H9 (cell line): ENCODE data around the gene BTBD1. TPM values are rescaled to one million over a fixed set of nuclear protein-coding genes. Genes with fewer than 3 reads are reported as not detected.

Source experiments
- DNase-seq: peaks from one replicate; pipeline ENCODE4 v3.0.0-alpha.2; 2017
- H2AFZ ChIP-seq: one replicate; pipeline ENCODE4 v1.6.1; 2013; ENCODE audit warnings: mild to moderate bottlenecking, low read length, control low read depth, moderate library complexity
- H2AK5ac ChIP-seq: 2 replicates; pipeline ENCODE4 v1.6.1; 2013; ENCODE audit warnings: low read length, control low read depth, mixed read lengths; ENCODE audit not compliant: insufficient read length
- H2BK120ac ChIP-seq: one replicate; pipeline ENCODE4 v1.6.1; 2013; ENCODE audit warnings: low read depth, mild to moderate bottlenecking, low read length, control low read depth, inconsistent platforms; ENCODE audit not compliant: poor library complexity, severe bottlenecking
- H2BK12ac ChIP-seq: 2 replicates; pipeline ENCODE4 v1.6.1; 2013; ENCODE audit warnings: low read length, control low read depth, mixed read lengths, low read depth; ENCODE audit not compliant: insufficient read length
- H2BK15ac ChIP-seq: 2 replicates; pipeline ENCODE4 v1.6.1; 2013; ENCODE audit warnings: low read depth, low read length, control low read depth
- H2BK20ac ChIP-seq: one replicate; pipeline ENCODE4 v1.6.1; 2013; ENCODE audit warnings: low read depth, mild to moderate bottlenecking, low read length, control low read depth, inconsistent platforms; ENCODE audit not compliant: poor library complexity, severe bottlenecking
- H2BK5ac ChIP-seq: 2 replicates; pipeline ENCODE4 v1.6.1; 2013; ENCODE audit warnings: low read length, control low read depth, mixed read lengths; ENCODE audit not compliant: insufficient read length
- H3K14ac ChIP-seq: 2 replicates; pipeline ENCODE4 v1.6.1; 2013; ENCODE audit warnings: low read length, control low read depth; ENCODE audit not compliant: insufficient read depth
- H3K18ac ChIP-seq: 2 replicates; pipeline ENCODE4 v1.6.1; 2013; ENCODE audit warnings: low read depth, mild to moderate bottlenecking, mixed read lengths, low read length, control low read depth; ENCODE audit not compliant: insufficient read length
- H3K23ac ChIP-seq: 2 replicates; pipeline ENCODE4 v1.6.1; 2013; ENCODE audit warnings: low read length, control low read depth, mixed read lengths, low read depth; ENCODE audit not compliant: insufficient read length
- H3K23me2 ChIP-seq: 2 replicates; pipeline ENCODE4 v1.6.1; 2013; ENCODE audit warnings: low read depth, mild to moderate bottlenecking, mixed read lengths, low read length, control low read depth; ENCODE audit not compliant: insufficient read length, poor library complexity, severe bottlenecking
- H3K27ac ChIP-seq: 2 replicates; pipeline ENCODE4 v1.5.1; 2013; ENCODE audit warnings: low read length, control low read depth, mixed read lengths, low read depth; ENCODE audit not compliant: insufficient read length
- H3K27me3 ChIP-seq: 2 replicates; pipeline ENCODE4 v1.6.1; 2013; ENCODE audit warnings: low read length, control low read depth, inconsistent platforms; ENCODE audit not compliant: insufficient read depth
- H3K4ac ChIP-seq: 2 replicates; pipeline ENCODE4 v1.6.1; 2013; ENCODE audit warnings: low read depth, mild to moderate bottlenecking, control low read depth, inconsistent platforms, low read length, moderate library complexity
- H3K4me1 ChIP-seq: 2 replicates; pipeline ENCODE4 v1.6.1; 2013; ENCODE audit warnings: low read length, control low read depth, inconsistent platforms; ENCODE audit not compliant: insufficient read depth
- H3K4me2 ChIP-seq: 2 replicates; pipeline ENCODE4 v1.6.1; 2013; ENCODE audit warnings: low read length, control low read depth, mixed read lengths; ENCODE audit not compliant: insufficient read length, insufficient read depth
- H3K56ac ChIP-seq: 2 replicates; pipeline ENCODE4 v1.6.1; 2013; ENCODE audit warnings: low read depth, mild to moderate bottlenecking, mixed read lengths, low read length, control low read depth; ENCODE audit not compliant: insufficient read length
- H3K79me1 ChIP-seq: 2 replicates; pipeline ENCODE4 v1.6.1; 2013; ENCODE audit warnings: low read depth, mild to moderate bottlenecking, moderate library complexity, low read length, control low read depth, inconsistent platforms; ENCODE audit not compliant: insufficient read depth, poor library complexity, severe bottlenecking
- H3K79me2 ChIP-seq: 2 replicates; pipeline ENCODE4 v1.6.1; 2013; ENCODE audit warnings: low read length, control low read depth, inconsistent platforms; ENCODE audit not compliant: insufficient read depth
- H3K9ac ChIP-seq: 2 replicates; pipeline ENCODE4 v1.6.1; 2013; ENCODE audit warnings: low read length, control low read depth, mixed read lengths; ENCODE audit not compliant: insufficient read length; ENCODE audit errors: extremely low read depth
- H3K9me3 ChIP-seq: one replicate; pipeline ENCODE4 v1.6.1; 2013; ENCODE audit warnings: low read depth, low read length, inconsistent platforms; ENCODE audit not compliant: control insufficient read depth
- H3T11ph ChIP-seq: one replicate; pipeline ENCODE4 v1.6.1; 2013; ENCODE audit warnings: mild to moderate bottlenecking, low read length, control low read depth, inconsistent platforms
- H4K20me1 ChIP-seq: one replicate; pipeline ENCODE4 v1.6.1; 2013; ENCODE audit not compliant: control insufficient read depth, insufficient read length, insufficient read depth
- H4K5ac ChIP-seq: 2 replicates; pipeline ENCODE4 v1.6.1; 2013; ENCODE audit warnings: low read depth, mild to moderate bottlenecking, mixed read lengths, low read length, control low read depth; ENCODE audit not compliant: insufficient read length
- H4K8ac ChIP-seq: replicated peaks from 2 replicates; pipeline ENCODE4 v1.6.1; 2013; ENCODE audit warnings: low read length, control low read depth, mixed read lengths, low read depth; ENCODE audit not compliant: insufficient read length
- H4K91ac ChIP-seq: 2 replicates; pipeline ENCODE4 v1.6.1; 2013; ENCODE audit warnings: low read depth, mild to moderate bottlenecking, moderate library complexity, mixed read lengths, low read length, control low read depth; ENCODE audit not compliant: insufficient read length
- H3K27ac Mint-ChIP-seq, 3 experiments: 2 replicates in 2 of 3; 3 replicates in 1 of 3; pipeline ENCODE4 v1.8.0; 2020 to 2021; ENCODE audit warnings: mixed read lengths in 3 of 3, mild to moderate bottlenecking in 1 of 3, moderate library complexity in 1 of 3
- H3K27me3 Mint-ChIP-seq: 2 replicates; pipeline ENCODE4 v1.8.0; 2021; ENCODE audit warnings: low read depth, mild to moderate bottlenecking, moderate library complexity, mixed read lengths
- H3K36me3 Mint-ChIP-seq, 3 experiments: 2 replicates in 2 of 3; 3 replicates in 1 of 3; pipeline ENCODE4 v1.8.0; 2020 to 2021; ENCODE audit warnings: low read depth in 3 of 3, mixed read lengths in 3 of 3; ENCODE audit not compliant: insufficient read depth in 1 of 3
- H3K4me1 Mint-ChIP-seq, 2 experiments: 2 replicates each; pipeline ENCODE4 v1.8.0; 2020; ENCODE audit warnings: mixed read lengths in 2 of 2
- H3K4me3 Mint-ChIP-seq, 2 experiments: 2 replicates in 1 of 2; 3 replicates in 1 of 2; pipeline ENCODE4 v1.8.0; 2020 to 2021; ENCODE audit warnings: mild to moderate bottlenecking in 2 of 2, mixed read lengths in 2 of 2, moderate library complexity in 1 of 2
- H3K9me3 Mint-ChIP-seq, 2 experiments: 2 replicates in 1 of 2; 3 replicates in 1 of 2; pipeline ENCODE4 v1.8.0; 2020; ENCODE audit warnings: mild to moderate bottlenecking in 2 of 2, mixed read lengths in 2 of 2, moderate library complexity in 1 of 2
- WGBS: extraction: QIAGEN DNeasy Blood & Tissue Kit; methylation state at CpG from one replicate; pipeline ENCODE4 v1.1.7; 2013; ENCODE audit warnings: missing lambda C conversion rate, low lambda C conversion rate, mixed read lengths; ENCODE audit not compliant: insufficient read length; ENCODE audit errors: extremely low coverage; 5-methylcytosine and 5-hydroxymethylcytosine counted together
- total RNA-seq: library from RNA; stranded (reverse); gene quantifications from 2 replicates; pipeline ENCODE4 v1.2.1, GENCODE V29; 2021
- TF ChIP-seq, protein P1 (sequence below): fragments of 200-600 bp; sonication (generic); conservative IDR thresholded peaks from 3 replicates; pipeline ENCODE4 v1.8.0; 2021; ENCODE audit warnings: antibody characterized with exemption, mild to moderate bottlenecking

BTBD1 gene
- total RNA-seq, 1 experiment from 2014 or later = 43.3 TPM

DNA sequence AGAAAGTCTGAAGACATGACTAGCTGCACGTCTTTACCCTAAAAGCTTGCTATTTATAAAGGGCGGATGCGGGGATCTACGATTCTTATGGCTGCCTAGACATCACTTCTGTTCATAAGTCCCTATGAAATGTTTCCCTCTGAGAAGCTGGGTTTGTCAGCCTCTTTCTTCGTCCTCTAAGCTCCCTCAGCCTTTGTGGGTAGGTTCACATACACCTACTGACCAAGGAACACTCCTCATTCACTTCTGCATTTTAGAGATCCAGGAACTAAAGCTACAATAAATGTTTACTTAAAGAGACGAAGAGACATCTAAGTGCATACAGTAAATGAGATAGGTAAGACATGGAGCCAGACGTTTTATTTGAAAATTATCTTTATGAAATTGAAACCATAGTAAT lies 97.7 kb downstream of the BTBD1 start:
- Histone ChIP-seq H3K27me3 (no peaks in the 10 kb centered on the region), H2BK15ac (no peak overlapping the region), H4K20me1 (no peaks in the 10 kb centered on the region), H3T11ph (no peak overlapping the region), H3K9me3 (no peaks in the 10 kb centered on the region), H4K8ac (no peak overlapping the region), H3K23me2 (no peaks in the 10 kb centered on the region), H3K18ac (no peak overlapping the region), H3K27ac (no peak overlapping the region), H2BK20ac (no peak overlapping the region), H3K23ac (no peak overlapping the region), H2AK5ac (no peak overlapping the region), H4K91ac (no peak overlapping the region), H3K79me2 (no peaks in the 10 kb centered on the region), H4K5ac (no peak overlapping the region), H3K4ac (no peak overlapping the region), H3K79me1 (no peaks in the 10 kb centered on the region), H2BK12ac (no peak overlapping the region), H3K4me1 (no peaks in the 10 kb centered on the region), H2BK120ac (no peak overlapping the region), H3K14ac (no peak overlapping the region), H2AFZ (no peak overlapping the region), H2BK5ac (no peak overlapping the region), H3K56ac (no peak overlapping the region), H3K9ac (no peak overlapping the region), H3K4me2 (no peak overlapping the region)
- DNase-seq = no peak
- peaks cover 2% of the 10 kb centered on the region; the same call in 1 of the 2 replicates for H3K27me3 Mint-ChIP-seq
- H3K27ac Mint-ChIP-seq = no peak overlapping the region
- TF ChIP-seq, protein P1, sequence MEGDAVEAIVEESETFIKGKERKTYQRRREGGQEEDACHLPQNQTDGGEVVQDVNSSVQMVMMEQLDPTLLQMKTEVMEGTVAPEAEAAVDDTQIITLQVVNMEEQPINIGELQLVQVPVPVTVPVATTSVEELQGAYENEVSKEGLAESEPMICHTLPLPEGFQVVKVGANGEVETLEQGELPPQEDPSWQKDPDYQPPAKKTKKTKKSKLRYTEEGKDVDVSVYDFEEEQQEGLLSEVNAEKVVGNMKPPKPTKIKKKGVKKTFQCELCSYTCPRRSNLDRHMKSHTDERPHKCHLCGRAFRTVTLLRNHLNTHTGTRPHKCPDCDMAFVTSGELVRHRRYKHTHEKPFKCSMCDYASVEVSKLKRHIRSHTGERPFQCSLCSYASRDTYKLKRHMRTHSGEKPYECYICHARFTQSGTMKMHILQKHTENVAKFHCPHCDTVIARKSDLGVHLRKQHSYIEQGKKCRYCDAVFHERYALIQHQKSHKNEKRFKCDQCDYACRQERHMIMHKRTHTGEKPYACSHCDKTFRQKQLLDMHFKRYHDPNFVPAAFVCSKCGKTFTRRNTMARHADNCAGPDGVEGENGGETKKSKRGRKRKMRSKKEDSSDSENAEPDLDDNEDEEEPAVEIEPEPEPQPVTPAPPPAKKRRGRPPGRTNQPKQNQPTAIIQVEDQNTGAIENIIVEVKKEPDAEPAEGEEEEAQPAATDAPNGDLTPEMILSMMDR = no peak
- WGBS = no CpG with 5 or more reads among the region's 7 CpGs
- H3K9me3 Mint-ChIP-seq = no peaks in the 10 kb centered on the region
- H3K4me3 Mint-ChIP-seq = no peak overlapping the region; a peak in 1 of 5 replicates
- no peaks in the 10 kb centered on the region for H3K4me1 Mint-ChIP-seq
- no peaks in the 10 kb centered on the region for H3K36me3 Mint-ChIP-seq
